Measurements from ENCODE around the gene OR52K2.

The OR52K2 gene

DNA sequence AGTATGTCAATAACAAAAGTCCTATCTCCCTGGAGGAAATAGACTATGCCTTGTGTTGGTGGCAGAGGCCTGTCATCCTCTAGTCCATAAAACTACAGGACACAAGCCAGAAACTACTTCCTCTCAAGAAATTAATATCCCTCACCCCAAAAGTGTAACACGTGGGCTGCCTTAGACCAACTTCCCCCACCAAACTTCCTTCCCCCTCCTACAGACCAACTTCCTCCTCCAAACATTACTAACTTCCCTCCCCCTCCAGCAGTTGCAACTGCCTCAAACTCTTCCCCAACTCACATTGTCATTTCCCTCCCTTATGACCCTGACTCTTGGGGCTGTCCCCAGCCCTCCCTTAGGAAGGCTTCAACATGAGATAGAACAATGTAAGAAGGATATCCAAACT, 6.3 kb downstream of the OR52K2 start:
- Histone ChIP-seq H3K4me1 (ENCODE audit: control insufficient read depth in 1 of 2, insufficient read depth in 2 of 2, low read length in 2 of 2) (no peaks in the 10 kb centered on the region), H3K27ac (ENCODE audit: low read length) (no peak overlapping the region), H3K27me3 (ENCODE audit: low read depth, low read length) (no peaks in the 10 kb centered on the region), H3K36me3 (ENCODE audit: control insufficient read depth in 1 of 2, insufficient read depth in 2 of 2, low read length in 2 of 2) (no peaks in the 10 kb centered on the region), H3K9me3 (ENCODE audit: control insufficient read depth in 1 of 2, low read length in 2 of 2) (no peaks in the 10 kb centered on the region), H3K4me3 (ENCODE audit: low read depth in 1 of 2, low read length in 2 of 2) (no peak overlapping the region)

GRCh38 chr11:4459500-4459899, 10.4 kb downstream of the OR52K2 start:
- no peaks in the 10 kb centered on the region for H3K27me3 ChIP-seq (ENCODE audit: low read depth, low read length)
- H3K27ac ChIP-seq (ENCODE audit: low read length) = no peak overlapping the region
- H3K4me3 ChIP-seq (ENCODE audit: low read depth in 1 of 2, low read length in 2 of 2) = no peak overlapping the region
- no peaks in the 10 kb centered on the region for H3K36me3 ChIP-seq (ENCODE audit: control insufficient read depth in 1 of 2, insufficient read depth in 2 of 2, low read length in 2 of 2)
- no peaks in the 10 kb centered on the region for H3K9me3 ChIP-seq (ENCODE audit: control insufficient read depth in 1 of 2, low read length in 2 of 2)
- no peaks in the 10 kb centered on the region for H3K4me1 ChIP-seq (ENCODE audit: control insufficient read depth in 1 of 2, insufficient read depth in 2 of 2, low read length in 2 of 2)

- Histone ChIP-seq H3K36me3 (ENCODE audit: control insufficient read depth in 1 of 2, insufficient read depth in 2 of 2, low read length in 2 of 2) (no peaks in the 10 kb centered on the region), H3K4me1 (ENCODE audit: control insufficient read depth in 1 of 2, insufficient read depth in 2 of 2, low read length in 2 of 2) (no peaks in the 10 kb centered on the region), H3K4me3 (ENCODE audit: low read depth in 1 of 2, low read length in 2 of 2) (no peak overlapping the region), H3K27me3 (ENCODE audit: low read depth, low read length) (no peaks in the 10 kb centered on the region), H3K27ac (ENCODE audit: low read length) (no peak overlapping the region), H3K9me3 (ENCODE audit: control insufficient read depth in 1 of 2, low read length in 2 of 2) (no peaks in the 10 kb centered on the region)
Observed at GRCh38 chr11:4460151-4460550, 11.1 kb downstream of the OR52K2 start.

- H3K27me3 ChIP-seq (ENCODE audit: low read depth, low read length) = no peaks in the 10 kb centered on the region
- no peak overlapping the region for H3K27ac ChIP-seq (ENCODE audit: low read length)
- H3K4me1 ChIP-seq (ENCODE audit: control insufficient read depth in 1 of 2, insufficient read depth in 2 of 2, low read length in 2 of 2) = no peaks in the 10 kb centered on the region
- H3K4me3 ChIP-seq (ENCODE audit: low read depth in 1 of 2, low read length in 2 of 2) = no peak overlapping the region
- H3K9me3 ChIP-seq (ENCODE audit: control insufficient read depth in 1 of 2, low read length in 2 of 2) = no peaks in the 10 kb centered on the region
- no peaks in the 10 kb centered on the region for H3K36me3 ChIP-seq (ENCODE audit: control insufficient read depth in 1 of 2, insufficient read depth in 2 of 2, low read length in 2 of 2)
Observed at GRCh38 chr11:4464216-4465159, 15.4 kb downstream of the OR52K2 start.

GRCh38 chr11:4465407-4465806, 16.3 kb downstream of the OR52K2 start:
- Histone ChIP-seq H3K4me1 (ENCODE audit: control insufficient read depth in 1 of 2, insufficient read depth in 2 of 2, low read length in 2 of 2) (no peaks in the 10 kb centered on the region), H3K4me3 (ENCODE audit: low read depth in 1 of 2, low read length in 2 of 2) (no peak overlapping the region), H3K27me3 (ENCODE audit: low read depth, low read length) (no peaks in the 10 kb centered on the region), H3K36me3 (ENCODE audit: control insufficient read depth in 1 of 2, insufficient read depth in 2 of 2, low read length in 2 of 2) (no peaks in the 10 kb centered on the region), H3K27ac (ENCODE audit: low read length) (no peak overlapping the region), H3K9me3 (ENCODE audit: control insufficient read depth in 1 of 2, low read length in 2 of 2) (no peaks in the 10 kb centered on the region)

GRCh38 chr11:4466131-4466870, 17.2 kb downstream of the OR52K2 start:
- H3K36me3 ChIP-seq (ENCODE audit: control insufficient read depth in 1 of 2, insufficient read depth in 2 of 2, low read length in 2 of 2) = no peaks in the 10 kb centered on the region

GRCh38 chr11:4466871-4467442, 17.9 kb downstream of the OR52K2 start:
- Histone ChIP-seq H3K9me3 (ENCODE audit: control insufficient read depth in 1 of 2, low read length in 2 of 2) (no peaks in the 10 kb centered on the region), H3K4me1 (ENCODE audit: control insufficient read depth in 1 of 2, insufficient read depth in 2 of 2, low read length in 2 of 2) (no peaks in the 10 kb centered on the region), H3K27me3 (ENCODE audit: low read depth, low read length) (no peaks in the 10 kb centered on the region), H3K27ac (ENCODE audit: low read length) (no peak overlapping the region), H3K36me3 (ENCODE audit: control insufficient read depth in 1 of 2, insufficient read depth in 2 of 2, low read length in 2 of 2) (no peaks in the 10 kb centered on the region), H3K4me3 (ENCODE audit: low read depth in 1 of 2, low read length in 2 of 2) (no peak overlapping the region)

More at GRCh38 chr11:4466131-4466870, 17.2 kb downstream of the OR52K2 start:
- Histone ChIP-seq H3K4me1 (ENCODE audit: control insufficient read depth in 1 of 2, insufficient read depth in 2 of 2, low read length in 2 of 2) (no peaks in the 10 kb centered on the region), H3K27ac (ENCODE audit: low read length) (no peak overlapping the region), H3K9me3 (ENCODE audit: control insufficient read depth in 1 of 2, low read length in 2 of 2) (no peaks in the 10 kb centered on the region), H3K4me3 (ENCODE audit: low read depth in 1 of 2, low read length in 2 of 2) (no peak overlapping the region), H3K27me3 (ENCODE audit: low read depth, low read length) (no peaks in the 10 kb centered on the region)

DNA sequence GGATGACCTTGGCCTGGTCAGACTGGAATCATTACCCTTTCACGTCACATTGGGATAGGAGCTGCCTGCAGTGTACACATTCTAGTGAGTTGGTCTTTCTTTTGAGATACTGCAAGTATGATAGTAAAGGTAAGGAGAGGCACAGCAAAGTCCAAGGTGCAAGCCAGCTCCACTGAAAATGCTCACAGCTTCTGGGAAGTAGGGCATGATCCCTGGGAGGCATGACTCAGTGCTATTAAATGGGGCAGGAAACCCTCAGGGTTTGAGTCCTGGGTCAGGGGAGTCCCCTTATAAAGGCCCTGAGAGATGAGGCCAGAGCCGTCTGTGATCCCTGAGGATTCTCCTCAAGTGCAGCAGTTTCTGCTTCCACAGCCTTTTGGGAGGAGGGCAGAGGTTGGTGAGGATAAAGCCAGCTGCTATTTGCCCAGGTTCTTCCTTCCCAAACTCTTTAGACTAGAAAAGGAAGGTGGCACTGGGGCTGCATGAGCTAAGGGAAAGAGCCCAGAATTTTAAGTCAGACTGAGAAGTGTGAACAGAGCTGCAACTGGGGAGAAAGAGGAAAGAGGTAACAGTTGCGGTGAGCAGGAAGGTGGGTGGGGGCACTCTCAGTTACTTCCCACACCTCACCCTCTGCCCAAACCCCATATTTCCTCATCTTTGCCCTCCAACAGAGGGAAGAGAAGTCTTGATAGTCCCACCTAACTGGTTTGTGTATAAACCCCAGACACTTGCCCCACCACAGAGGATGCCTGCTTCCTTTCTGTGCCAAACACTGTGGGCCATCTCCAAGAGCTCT, 18.9 kb downstream of the OR52K2 start:
- H3K36me3 ChIP-seq (ENCODE audit: control insufficient read depth in 1 of 2, insufficient read depth in 2 of 2, low read length in 2 of 2) = no peaks in the 10 kb centered on the region
- H3K9me3 ChIP-seq (ENCODE audit: control insufficient read depth in 1 of 2, low read length in 2 of 2) = no peaks in the 10 kb centered on the region
- H3K4me3 ChIP-seq (ENCODE audit: low read depth in 1 of 2, low read length in 2 of 2) = no peak overlapping the region
- no peaks in the 10 kb centered on the region for H3K27me3 ChIP-seq (ENCODE audit: low read depth, low read length)
- no peak overlapping the region for H3K27ac ChIP-seq (ENCODE audit: low read length)
- H3K4me1 ChIP-seq (ENCODE audit: control insufficient read depth in 1 of 2, insufficient read depth in 2 of 2, low read length in 2 of 2) = no peaks in the 10 kb centered on the region

DNA sequence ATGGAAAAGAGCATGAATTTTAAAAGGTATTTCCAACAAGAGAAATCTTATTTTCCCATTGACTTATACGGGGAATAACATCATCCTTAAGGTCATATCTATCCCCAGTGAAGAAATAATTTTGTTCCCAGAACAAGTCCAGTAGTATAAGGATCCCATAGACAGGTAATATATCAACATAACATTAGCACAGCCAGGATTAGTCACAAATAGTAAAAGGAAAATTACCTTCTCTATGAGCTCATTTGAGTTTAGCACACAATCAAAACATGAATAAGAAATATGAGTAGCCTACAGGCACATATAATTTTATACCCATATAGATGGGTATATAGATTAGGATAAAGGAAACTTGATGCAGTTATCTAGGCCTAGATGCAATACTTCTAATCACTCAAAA, 30.5 kb downstream of the OR52K2 start:
- no peak overlapping the region for H3K4me3 ChIP-seq (ENCODE audit: low read depth in 1 of 2, low read length in 2 of 2)
- H3K27ac ChIP-seq (ENCODE audit: low read length) = no peak overlapping the region
- H3K9me3 ChIP-seq (ENCODE audit: control insufficient read depth in 1 of 2, low read length in 2 of 2) = no peaks in the 10 kb centered on the region
- H3K36me3 ChIP-seq (ENCODE audit: control insufficient read depth in 1 of 2, insufficient read depth in 2 of 2, low read length in 2 of 2) = no peaks in the 10 kb centered on the region
- no peaks in the 10 kb centered on the region for H3K27me3 ChIP-seq (ENCODE audit: low read depth, low read length)
- H3K4me1 ChIP-seq (ENCODE audit: control insufficient read depth in 1 of 2, insufficient read depth in 2 of 2, low read length in 2 of 2) = no peaks in the 10 kb centered on the region

DNA sequence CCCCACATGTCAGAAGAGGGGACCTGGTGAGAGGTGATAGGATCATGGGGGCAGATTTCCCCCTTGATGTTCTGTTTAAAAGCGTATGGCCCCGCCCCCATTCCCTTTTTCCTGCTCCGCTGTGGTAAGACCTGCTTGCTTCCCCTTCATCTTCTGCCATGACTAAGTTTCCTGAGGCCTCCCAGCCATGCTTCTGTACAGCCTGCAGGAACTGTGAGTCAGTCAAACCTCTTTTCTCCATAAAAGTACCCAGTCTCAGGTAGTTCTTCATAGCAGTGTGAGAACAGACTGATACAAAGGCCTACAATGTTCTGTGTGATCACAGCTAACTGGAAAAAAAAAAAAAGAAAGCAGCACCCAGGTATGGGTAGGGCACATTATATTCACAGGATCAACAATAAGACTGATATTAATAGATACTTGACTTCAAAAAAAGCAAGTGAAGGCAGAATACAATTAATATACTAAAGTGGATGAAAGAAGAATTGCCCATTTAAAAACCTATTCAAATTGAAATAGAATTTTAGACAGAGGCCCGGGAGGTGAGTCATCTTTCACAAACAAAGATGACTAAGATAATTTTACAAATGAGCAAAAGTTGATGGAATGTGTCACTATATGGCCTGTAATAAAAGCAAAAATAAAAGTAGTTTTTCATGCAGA, 31.6 kb downstream of the OR52K2 start:
- Histone ChIP-seq H3K27ac (ENCODE audit: low read length) (no peak overlapping the region), H3K27me3 (ENCODE audit: low read depth, low read length) (no peaks in the 10 kb centered on the region), H3K4me3 (ENCODE audit: low read depth in 1 of 2, low read length in 2 of 2) (no peak overlapping the region), H3K9me3 (ENCODE audit: control insufficient read depth in 1 of 2, low read length in 2 of 2) (no peaks in the 10 kb centered on the region), H3K36me3 (ENCODE audit: control insufficient read depth in 1 of 2, insufficient read depth in 2 of 2, low read length in 2 of 2) (no peaks in the 10 kb centered on the region), H3K4me1 (ENCODE audit: control insufficient read depth in 1 of 2, insufficient read depth in 2 of 2, low read length in 2 of 2) (no peaks in the 10 kb centered on the region)
